Osteoblast (primary cell): ENCODE results near the gene PDCD2L. TPM values are rescaled to one million over a fixed set of nuclear protein-coding genes. Genes with fewer than 3 reads are reported as not detected.

Experiments used
- DNase-seq: peaks from one replicate; pipeline ENCODE4 v3.0.0; 2011; ENCODE audit warnings: low spot score, mixed read lengths; ENCODE audit not compliant: insufficient read length; ENCODE audit errors: missing footprints
- H2AFZ ChIP-seq: 2 replicates; pipeline ENCODE4 v1.6.0; 2011; ENCODE audit warnings: mild to moderate bottlenecking, low read length
- H3K27ac ChIP-seq: 2 replicates; pipeline ENCODE4 v1.5.1; 2011; ENCODE audit warnings: mild to moderate bottlenecking, low read depth, low read length, moderate library complexity
- H3K27me3 ChIP-seq: 2 replicates; pipeline ENCODE4 v1.6.0; 2012; ENCODE audit warnings: mild to moderate bottlenecking, control low read depth, inconsistent platforms, low read length, moderate library complexity; ENCODE audit not compliant: insufficient read depth
- H3K36me3 ChIP-seq: 2 replicates; pipeline ENCODE4 v1.5.1; 2011; ENCODE audit warnings: mild to moderate bottlenecking, low read length, control low read depth, moderate library complexity; ENCODE audit not compliant: insufficient read depth
- H3K4me1 ChIP-seq: 2 replicates; pipeline ENCODE4 v1.5.1; 2011; ENCODE audit warnings: mild to moderate bottlenecking, low read length, control low read depth, moderate library complexity; ENCODE audit not compliant: insufficient read depth
- H3K4me2 ChIP-seq: 2 replicates; pipeline ENCODE4 v1.6.0; 2011; ENCODE audit warnings: mild to moderate bottlenecking, low read length; ENCODE audit not compliant: insufficient read depth
- H3K4me3 ChIP-seq: fragments of 200-600 bp; sonication (generic); 3 replicates; pipeline ENCODE4 v1.5.1; 2012; ENCODE audit warnings: mild to moderate bottlenecking, low read length, inconsistent platforms; ENCODE audit not compliant: insufficient read depth
- H3K79me2 ChIP-seq: 2 replicates; pipeline ENCODE4 v1.6.0; 2012; ENCODE audit warnings: mild to moderate bottlenecking, low read length, control low read depth, inconsistent platforms; ENCODE audit not compliant: insufficient read depth
- H3K9me3 ChIP-seq: 2 replicates; pipeline ENCODE4 v1.5.1; 2011; ENCODE audit warnings: low read depth, low read length, control low read depth
- H4K20me1 ChIP-seq: 2 replicates; pipeline ENCODE4 v1.6.0; 2012; ENCODE audit warnings: mild to moderate bottlenecking, low read length, control low read depth; ENCODE audit not compliant: insufficient read depth
- total RNA-seq: library from RNA; depleted of rRNA; stranded (reverse); fragments of >200 nt; gene quantifications from 2 replicates; pipeline ENCODE4 v1.2.3, GENCODE V29; 2012
- TF ChIP-seq, protein P1 (sequence below): IDR thresholded peaks from 2 replicates; pipeline ENCODE4 v1.5.1; 2011; ENCODE audit warnings: mild to moderate bottlenecking, low read depth, low read length, moderate library complexity; ENCODE audit errors: extremely low read depth

The PDCD2L gene
- total RNA-seq, 1 donor = 10.5 TPM

DNA sequence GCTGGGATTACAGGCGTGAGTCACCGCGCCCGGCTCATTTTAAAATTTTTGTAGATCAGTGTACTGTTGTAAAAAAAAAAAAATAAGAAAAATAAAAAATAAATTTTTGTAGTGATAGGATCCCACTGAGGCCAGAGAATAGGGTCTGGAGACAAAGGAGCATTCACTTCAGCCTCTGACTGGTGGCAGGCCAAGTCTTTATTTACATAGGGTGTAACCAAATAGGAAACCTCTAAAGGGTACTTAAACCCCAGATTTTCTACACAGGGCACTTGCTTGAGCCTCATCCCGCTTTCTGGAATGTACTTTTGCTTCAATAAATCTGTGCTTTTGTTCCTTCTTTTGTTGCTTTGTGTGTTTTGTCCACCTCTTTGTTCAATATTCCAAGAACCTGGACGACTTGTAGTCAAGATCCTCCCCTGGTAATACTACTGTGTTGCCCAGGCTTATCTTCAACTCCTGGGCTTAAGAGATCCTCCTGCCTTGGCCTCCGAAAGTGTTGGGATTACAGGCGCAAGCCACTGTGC is 2.1 kb upstream of the PDCD2L start:
- Histone ChIP-seq H2AFZ (no peak overlapping the region), H3K9me3 (no peaks in the 10 kb centered on the region), H3K4me3 (no peak overlapping the region), H3K36me3 (peaks cover 20% of the 10 kb centered on the region), H3K79me2 (peaks cover 6% of the 10 kb centered on the region), H4K20me1 (no peaks in the 10 kb centered on the region), H3K4me1 (no peaks in the 10 kb centered on the region), H3K4me2 (no peak overlapping the region), H3K27me3 (no peaks in the 10 kb centered on the region), H3K27ac (no peak overlapping the region)
- DNase-seq = no peak
- TF ChIP-seq, protein P1, sequence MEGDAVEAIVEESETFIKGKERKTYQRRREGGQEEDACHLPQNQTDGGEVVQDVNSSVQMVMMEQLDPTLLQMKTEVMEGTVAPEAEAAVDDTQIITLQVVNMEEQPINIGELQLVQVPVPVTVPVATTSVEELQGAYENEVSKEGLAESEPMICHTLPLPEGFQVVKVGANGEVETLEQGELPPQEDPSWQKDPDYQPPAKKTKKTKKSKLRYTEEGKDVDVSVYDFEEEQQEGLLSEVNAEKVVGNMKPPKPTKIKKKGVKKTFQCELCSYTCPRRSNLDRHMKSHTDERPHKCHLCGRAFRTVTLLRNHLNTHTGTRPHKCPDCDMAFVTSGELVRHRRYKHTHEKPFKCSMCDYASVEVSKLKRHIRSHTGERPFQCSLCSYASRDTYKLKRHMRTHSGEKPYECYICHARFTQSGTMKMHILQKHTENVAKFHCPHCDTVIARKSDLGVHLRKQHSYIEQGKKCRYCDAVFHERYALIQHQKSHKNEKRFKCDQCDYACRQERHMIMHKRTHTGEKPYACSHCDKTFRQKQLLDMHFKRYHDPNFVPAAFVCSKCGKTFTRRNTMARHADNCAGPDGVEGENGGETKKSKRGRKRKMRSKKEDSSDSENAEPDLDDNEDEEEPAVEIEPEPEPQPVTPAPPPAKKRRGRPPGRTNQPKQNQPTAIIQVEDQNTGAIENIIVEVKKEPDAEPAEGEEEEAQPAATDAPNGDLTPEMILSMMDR = no peak

DNA sequence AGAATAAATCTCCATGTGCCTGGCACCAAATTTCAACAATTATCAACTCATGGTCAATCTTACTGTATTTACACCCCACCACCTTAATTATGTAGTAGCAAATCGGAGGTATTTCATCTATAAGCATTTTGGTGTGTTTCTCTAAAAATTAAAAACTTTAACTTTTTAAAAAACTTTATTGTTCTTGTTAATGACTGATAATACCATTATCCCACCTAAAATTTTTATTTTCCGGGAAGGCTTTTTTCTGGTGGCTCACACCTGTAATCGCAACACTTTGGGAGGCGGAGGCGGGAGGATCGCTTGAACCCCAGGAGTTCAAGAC is 453 bp upstream of the PDCD2L start:
- no peaks in the 10 kb centered on the region for H3K4me1 ChIP-seq
- TF ChIP-seq, protein P1 = no peak
- peaks cover 6% of the 10 kb centered on the region for H3K79me2 ChIP-seq
- peaks cover 15% of the 10 kb centered on the region for H3K36me3 ChIP-seq
- peak overlapping the region; percentile 97 for H3K4me2 ChIP-seq
- DNase-seq = no peak
- no peaks in the 10 kb centered on the region for H3K9me3 ChIP-seq
- peak overlapping the region; percentile 97 for H2AFZ ChIP-seq
- H3K4me3 ChIP-seq = peak overlapping the region; percentile 98
- no peaks in the 10 kb centered on the region for H3K27me3 ChIP-seq
- H3K27ac ChIP-seq = peak overlapping the region; percentile 63
- H4K20me1 ChIP-seq = no peaks in the 10 kb centered on the region

DNA sequence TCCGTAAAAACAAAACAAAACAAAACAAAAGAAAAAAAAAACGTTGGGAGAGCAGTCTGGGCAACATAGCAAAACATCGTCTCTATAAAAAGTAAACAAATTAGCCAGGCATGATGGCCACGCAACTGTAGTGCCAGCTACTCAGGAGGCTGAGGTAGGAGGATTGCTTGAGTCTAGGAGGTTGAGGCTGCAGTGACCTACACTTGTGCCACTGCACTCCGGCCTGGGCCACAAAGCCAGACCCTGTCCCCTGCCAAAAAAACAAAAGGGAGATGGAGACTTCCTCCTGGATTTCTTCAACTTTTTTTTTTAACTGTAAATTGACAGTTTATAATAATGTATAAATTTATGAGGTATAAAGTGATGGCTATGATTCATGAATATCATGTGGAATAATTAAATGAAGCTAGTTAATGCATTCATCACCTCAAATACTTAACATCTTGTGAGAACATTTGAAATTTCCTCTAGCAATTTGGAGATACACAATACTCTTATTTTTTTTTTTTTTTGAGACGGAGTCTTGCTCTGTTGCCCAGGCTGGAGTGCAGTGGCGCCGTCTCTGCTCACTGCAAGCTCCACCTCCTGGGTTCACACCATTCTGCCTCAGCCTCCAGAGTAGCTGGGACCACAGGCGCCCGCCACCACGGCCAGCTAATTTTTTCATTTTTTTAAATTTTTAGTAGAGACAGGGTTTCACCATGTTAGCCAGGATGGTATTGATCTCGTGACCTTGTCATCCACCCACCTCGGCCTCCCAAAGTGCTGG is 1.9 kb downstream of the PDCD2L start:
- Histone ChIP-seq H4K20me1 (no peaks in the 10 kb centered on the region), H3K9me3 (no peaks in the 10 kb centered on the region), H3K79me2 (peaks cover 6% of the 10 kb centered on the region), H3K36me3 (peaks cover 5% of the 10 kb centered on the region), H3K4me1 (no peaks in the 10 kb centered on the region), H3K4me3 (no peak overlapping the region), H3K27ac (no peak overlapping the region), H3K4me2 (no peak overlapping the region), H2AFZ (no peak overlapping the region), H3K27me3 (no peaks in the 10 kb centered on the region)
- TF ChIP-seq, protein P1 = no peak
- DNase-seq = no peak

DNA sequence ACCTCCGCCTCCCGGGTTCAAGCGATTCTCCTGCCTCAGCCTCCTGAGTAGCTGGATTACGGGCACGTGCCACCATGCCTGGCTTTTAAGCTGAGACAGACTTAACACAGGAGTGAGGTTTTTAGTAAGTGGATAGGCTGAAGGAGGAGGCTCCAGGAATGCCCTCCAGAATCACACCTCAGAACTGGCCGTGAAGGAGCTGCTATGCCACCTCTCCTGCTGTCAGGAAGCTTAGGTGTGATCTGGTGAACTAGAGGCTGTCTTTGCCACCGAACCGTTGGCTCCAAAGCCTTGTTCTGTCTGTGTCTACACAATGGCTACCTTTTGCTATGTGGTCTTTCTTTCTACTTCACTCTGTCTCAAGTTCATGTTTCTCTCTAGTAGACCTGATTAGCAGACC is 4.2 kb downstream of the PDCD2L start:
- Histone ChIP-seq H2AFZ (no peak overlapping the region), H3K27me3 (no peaks in the 10 kb centered on the region), H3K4me1 (no peaks in the 10 kb centered on the region), H3K9me3 (no peaks in the 10 kb centered on the region), H3K27ac (no peak overlapping the region), H3K79me2 (peaks cover 6% of the 10 kb centered on the region), H3K4me2 (no peak overlapping the region), H3K36me3 (peaks cover 5% of the 10 kb centered on the region), H3K4me3 (no peak overlapping the region), H4K20me1 (no peaks in the 10 kb centered on the region)
- DNase-seq = no peak
- TF ChIP-seq, protein P1 = no peak
